Caco-2 (cell line): ENCODE results near the gene RNLS. TPM values are rescaled to one million over a fixed set of nuclear protein-coding genes. Genes with fewer than 3 reads are reported as not detected.

Source experiments
- BruUV-seq: library from RNA; stranded (reverse); fragments of 400-500 nt; replicated peaks from 2 replicates; lab custom pipeline; 2021; lab: Mats Ljungman, UMichigan
- CTCF ChIA-PET: fragments of 300-600 bp; sonication (Branson Sonifier 250); formaldehyde crosslinking; loops from one replicate; lab custom pipeline; 2022; ENCODE audit warnings: antibody characterized with exemption; lab: Charles Lee
- POLR2A ChIA-PET: fragments of 300-600 bp; sonication (Branson Sonifier 250); formaldehyde crosslinking; loops from one replicate; lab custom pipeline; 2022; ENCODE audit warnings: antibody characterized with exemption; lab: Charles Lee
- DNase-seq, 2 experiments: peaks; one replicate each; pipeline versions ENCODE4 v3.0.0 to v3.0.0-alpha.2; 2020 to 2022
- H3K27me3 ChIP-seq: replicated peaks from 2 replicates; pipeline ENCODE4 v1.6.0; 2011; ENCODE audit warnings: low read length; ENCODE audit not compliant: control insufficient read depth, insufficient read depth
- H3K36me3 ChIP-seq: 2 replicates; pipeline ENCODE4 v1.5.1; 2011; ENCODE audit warnings: low read length; ENCODE audit not compliant: control insufficient read depth, insufficient read depth
- H3K4me1 ChIP-seq: fragments of 250-450 bp; sonication (Bioruptor Pico); 2 replicates; pipeline ENCODE4 v1.5.1; 2020; ENCODE audit warnings: mild to moderate bottlenecking
- H3K4me3 ChIP-seq: 2 replicates; pipeline ENCODE4 v1.5.1; 2011; ENCODE audit warnings: low read depth, mild to moderate bottlenecking, control low read depth, low read length
- H3K9me3 ChIP-seq: fragments of 250-450 bp; sonication (Bioruptor Pico); 2 replicates; pipeline ENCODE4 v1.5.1; 2020; ENCODE audit warnings: mild to moderate bottlenecking, moderate library complexity
- H3K27ac Mint-ChIP-seq: one replicate; pipeline ENCODE4 v1.8.0; 2022; ENCODE audit warnings: mixed read lengths; ENCODE audit not compliant: unreplicated experiment
- H3K27me3 Mint-ChIP-seq: one replicate; pipeline ENCODE4 v1.8.0; 2022; ENCODE audit warnings: mixed read lengths; ENCODE audit not compliant: insufficient read depth, unreplicated experiment
- H3K36me3 Mint-ChIP-seq: one replicate; pipeline ENCODE4 v1.8.0; 2022; ENCODE audit warnings: mild to moderate bottlenecking, mixed read lengths; ENCODE audit not compliant: insufficient read depth, unreplicated experiment
- H3K4me1 Mint-ChIP-seq: one replicate; pipeline ENCODE4 v1.8.0; 2022; ENCODE audit warnings: low read depth, mixed read lengths; ENCODE audit not compliant: unreplicated experiment
- H3K4me3 Mint-ChIP-seq: one replicate; pipeline ENCODE4 v1.8.0; 2022; ENCODE audit warnings: mild to moderate bottlenecking, moderate library complexity, mixed read lengths; ENCODE audit not compliant: unreplicated experiment
- H3K9me3 Mint-ChIP-seq: one replicate; pipeline ENCODE4 v1.8.0; 2022; ENCODE audit warnings: mixed read lengths; ENCODE audit not compliant: unreplicated experiment
- intact Hi-C: fragments of 100-400 bp; cut with micrococcal nuclease; formaldehyde crosslinking; loops from one replicate; pipeline ENCODE4 v1.10.0; 2022; ENCODE audit not compliant: unreplicated experiment
- total RNA-seq: library from RNA; stranded (reverse); gene quantifications from 2 replicates; pipeline ENCODE4 v1.2.3, GENCODE V29; 2022
- TF ChIP-seq, protein P1 (sequence below), 2 experiments: fragments of 200-600 bp in 1 of 2; IDR thresholded peaks; 1 replicate in 1 of 2; 2 replicates in 1 of 2; pipeline versions ENCODE4 v1.5.1 to v1.8.0; 2011 to 2022; ENCODE audit warnings: antibody characterized with exemption in 1 of 2, control low read depth in 1 of 2, inconsistent platforms in 1 of 2, low read depth in 1 of 2, low read length in 1 of 2, mild to moderate bottlenecking in 1 of 2, moderate library complexity in 1 of 2; ENCODE audit not compliant: insufficient read depth in 1 of 2, severe bottlenecking in 1 of 2, unreplicated experiment in 1 of 2

Gene RNLS
- total RNA-seq, 1 experiment from 2014 or later, result 5.7 TPM

- Mint-ChIP-seq H3K27ac (no peak overlapping the region), H3K36me3 (no peaks in the 10 kb centered on the region), H3K4me3 (no peak overlapping the region), H3K4me1 (peaks cover 8% of the 10 kb centered on the region), H3K27me3 (no peaks in the 10 kb centered on the region), H3K9me3 (no peaks in the 10 kb centered on the region)
- Histone ChIP-seq H3K4me1 (no peaks in the 10 kb centered on the region), H3K36me3 (no peaks in the 10 kb centered on the region), H3K27me3 (no peaks in the 10 kb centered on the region), H3K4me3 (no peak overlapping the region), H3K9me3 (no peaks in the 10 kb centered on the region)
- DNase-seq, result no peak
- TF ChIP-seq, protein P1, sequence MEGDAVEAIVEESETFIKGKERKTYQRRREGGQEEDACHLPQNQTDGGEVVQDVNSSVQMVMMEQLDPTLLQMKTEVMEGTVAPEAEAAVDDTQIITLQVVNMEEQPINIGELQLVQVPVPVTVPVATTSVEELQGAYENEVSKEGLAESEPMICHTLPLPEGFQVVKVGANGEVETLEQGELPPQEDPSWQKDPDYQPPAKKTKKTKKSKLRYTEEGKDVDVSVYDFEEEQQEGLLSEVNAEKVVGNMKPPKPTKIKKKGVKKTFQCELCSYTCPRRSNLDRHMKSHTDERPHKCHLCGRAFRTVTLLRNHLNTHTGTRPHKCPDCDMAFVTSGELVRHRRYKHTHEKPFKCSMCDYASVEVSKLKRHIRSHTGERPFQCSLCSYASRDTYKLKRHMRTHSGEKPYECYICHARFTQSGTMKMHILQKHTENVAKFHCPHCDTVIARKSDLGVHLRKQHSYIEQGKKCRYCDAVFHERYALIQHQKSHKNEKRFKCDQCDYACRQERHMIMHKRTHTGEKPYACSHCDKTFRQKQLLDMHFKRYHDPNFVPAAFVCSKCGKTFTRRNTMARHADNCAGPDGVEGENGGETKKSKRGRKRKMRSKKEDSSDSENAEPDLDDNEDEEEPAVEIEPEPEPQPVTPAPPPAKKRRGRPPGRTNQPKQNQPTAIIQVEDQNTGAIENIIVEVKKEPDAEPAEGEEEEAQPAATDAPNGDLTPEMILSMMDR (IDR thresholded peaks at IDR 0.05; ENCODE audit: insufficient read depth in 1 of 2, low read depth in 1 of 2, low read length in 1 of 2, severe bottlenecking in 1 of 2, unreplicated experiment in 1 of 2), result no peak
- no TSS peak for BruUV-seq
- CTCF ChIA-PET, result no interaction called here
- POLR2A ChIA-PET, result no interaction called here
- intact Hi-C loops, result no loop called here
Measured at GRCh38 chr10:88528806-88529570, 54.1 kb downstream of the RNLS start.

DNA sequence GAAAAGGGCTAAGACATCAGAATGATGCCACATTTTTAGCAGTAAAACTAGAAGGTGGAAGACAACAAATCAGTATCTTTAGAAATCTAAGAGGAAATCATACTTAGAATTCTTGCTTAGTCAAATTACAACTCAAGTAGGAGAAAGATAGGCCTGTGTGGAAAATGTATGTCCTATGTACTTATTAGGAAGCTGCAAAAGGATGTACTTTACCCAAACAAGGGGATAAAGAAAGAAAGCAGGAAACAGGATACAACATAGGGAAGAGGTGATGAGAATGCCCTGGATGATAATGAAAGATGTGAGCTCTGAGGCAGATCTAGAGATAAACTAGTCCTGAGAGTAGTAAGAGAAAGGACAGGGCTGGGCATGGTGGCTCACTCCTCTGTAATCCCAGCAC, 54.9 kb downstream of the RNLS start:
- ChIA-PET CTCF (no interaction called here), POLR2A (no interaction called here)
- Histone ChIP-seq H3K4me1 (no peaks in the 10 kb centered on the region), H3K27me3 (no peaks in the 10 kb centered on the region), H3K36me3 (no peaks in the 10 kb centered on the region), H3K9me3 (no peaks in the 10 kb centered on the region), H3K4me3 (no peak overlapping the region)
- BruUV-seq, result no TSS peak
- Mint-ChIP-seq H3K4me1 (peaks cover under 1% of the 10 kb centered on the region), H3K27ac (no peak overlapping the region), H3K9me3 (no peaks in the 10 kb centered on the region), H3K27me3 (no peaks in the 10 kb centered on the region), H3K4me3 (no peak overlapping the region), H3K36me3 (no peaks in the 10 kb centered on the region)
- DNase-seq, result no peak
- intact Hi-C loops, result no loop called here
- TF ChIP-seq, protein P1 (IDR thresholded peaks at IDR 0.05; ENCODE audit: insufficient read depth in 1 of 2, low read depth in 1 of 2, low read length in 1 of 2, severe bottlenecking in 1 of 2, unreplicated experiment in 1 of 2), result no peak

DNA sequence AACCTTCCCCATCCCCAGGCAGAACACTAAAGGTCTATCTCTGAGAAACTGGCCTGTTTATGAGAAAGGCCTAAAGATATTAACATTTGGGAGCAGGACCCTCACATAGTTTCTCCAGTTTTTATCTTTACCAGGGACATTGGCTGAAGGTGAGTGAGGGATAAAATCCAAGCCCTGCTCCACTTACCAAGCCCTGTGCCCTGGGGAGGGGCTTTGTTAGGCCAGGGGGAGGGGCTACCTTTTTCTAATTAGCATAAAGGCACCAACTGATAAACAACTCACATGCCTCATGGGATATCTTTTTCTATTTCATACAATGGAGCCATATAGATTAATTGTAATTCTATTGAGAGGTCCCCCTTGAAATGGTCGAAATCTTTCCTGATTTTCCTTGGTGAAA, 55.9 kb downstream of the RNLS start:
- no peaks in the 10 kb centered on the region for H3K27me3 Mint-ChIP-seq

More for the DNA sequence above, 55.9 kb downstream of the RNLS start:
- DNase-seq, result no peak
- H3K4me3 Mint-ChIP-seq, result no peak overlapping the region
- no peaks in the 10 kb centered on the region for H3K4me1 Mint-ChIP-seq
- Histone ChIP-seq H3K9me3 (no peaks in the 10 kb centered on the region), H3K27me3 (no peaks in the 10 kb centered on the region), H3K4me1 (no peaks in the 10 kb centered on the region), H3K4me3 (no peak overlapping the region), H3K36me3 (no peaks in the 10 kb centered on the region)
- POLR2A ChIA-PET, result no interaction called here
- CTCF ChIA-PET, result no interaction called here
- intact Hi-C loops, result no loop called here
- no peaks in the 10 kb centered on the region for H3K9me3 Mint-ChIP-seq
- H3K36me3 Mint-ChIP-seq, result no peaks in the 10 kb centered on the region
- no TSS peak for BruUV-seq
- H3K27ac Mint-ChIP-seq, result no peak overlapping the region
- TF ChIP-seq, protein P1 (IDR thresholded peaks at IDR 0.05; ENCODE audit: insufficient read depth in 1 of 2, low read depth in 1 of 2, low read length in 1 of 2, severe bottlenecking in 1 of 2, unreplicated experiment in 1 of 2), result no peak
